ENCODE data around the gene RNF223. TPM values are rescaled to one million over a fixed set of nuclear protein-coding genes. Genes with fewer than 3 reads are reported as not detected.

RNF223 gene
- total and polyA plus RNA-seq, 2 of the 8 experiments (the other 6 are each of a cell fraction or from before 2014, with no cell fraction given), result not detected

DNA sequence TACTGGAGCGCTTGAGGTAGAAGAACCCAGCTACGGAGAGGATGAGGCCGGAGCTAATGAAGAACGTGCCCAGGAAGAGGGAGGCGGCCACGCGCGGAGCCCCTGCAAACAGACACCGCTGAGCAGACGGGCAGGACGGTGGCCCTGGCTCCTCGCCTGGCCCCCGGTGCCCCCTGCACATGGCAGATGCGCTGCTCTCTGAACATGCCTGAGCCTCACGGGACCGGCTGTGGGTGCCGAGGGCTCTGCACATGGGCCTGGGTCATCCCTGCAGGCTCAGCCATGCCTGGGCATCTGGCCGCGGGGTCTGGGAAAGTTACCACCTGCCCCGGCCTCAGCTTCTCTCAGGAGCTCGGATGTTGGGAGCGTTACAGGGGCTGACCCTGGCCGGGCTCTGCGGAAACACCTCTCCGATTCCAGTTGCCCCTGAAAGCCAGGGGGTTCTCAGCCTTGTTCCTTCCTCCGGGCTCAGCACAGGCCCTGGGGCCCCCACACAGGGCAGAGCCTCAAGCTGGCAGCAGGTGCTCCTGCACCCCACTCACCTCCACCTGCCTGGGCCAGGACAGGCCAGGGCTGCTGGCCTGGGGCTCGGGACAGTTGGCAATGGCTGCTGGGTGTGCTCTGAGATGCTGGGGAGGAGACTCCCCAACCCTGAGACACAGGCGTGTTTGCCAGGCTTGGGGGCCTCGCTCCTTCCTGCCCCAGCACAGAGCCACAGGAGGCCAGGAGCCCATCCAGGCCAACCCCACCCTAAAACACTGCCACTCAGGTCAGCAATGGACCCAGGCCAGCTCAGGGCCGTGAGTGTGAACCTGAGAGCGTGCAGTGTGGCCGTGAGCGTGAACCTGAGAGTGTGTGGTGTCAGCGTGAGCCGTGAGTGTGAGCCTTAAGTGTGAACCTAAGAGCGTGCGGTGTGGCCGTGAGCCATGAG is 12.1 kb upstream of the RNF223 start:
- peaks cover 0 to 3% of the 10 kb centered on the region in 2 experiments for H4K20me1 ChIP-seq (replicated peaks in 1 of 2; ENCODE audit: control insufficient read depth in 1 of 2, insufficient read depth in 2 of 2, low read length in 2 of 2)
- peak overlapping the region; percentile 82; the same call in 1 of the 2 replicates for H2AK5ac ChIP-seq (ENCODE audit: low read depth, low read length)
- no peaks in the 10 kb centered on the region for H3K4me1 ChIP-seq (replicated peaks in 1 of 4; ENCODE audit: control insufficient read depth in 3 of 4, insufficient read depth in 4 of 4, low read length in 3 of 4)
- ChIA-PET POLR2A (ENCODE audit: partially characterized antibody) (no interaction called here), CTCF (ENCODE audit: partially characterized antibody) (interaction anchor here (0.7 to 2.4 kb wide), 8 partner anchors 23 to 206 kb away, joined by 3 to 8 read pairs (median 3); partner anchors contain the start of gene TTLL10)
- no peak overlapping the region for H2BK15ac ChIP-seq (ENCODE audit: low read length)
- H4K91ac ChIP-seq (replicated peaks; ENCODE audit: insufficient read length, low read length), result no peak overlapping the region
- no peaks in the 10 kb centered on the region for H3K9me3 ChIP-seq (ENCODE audit: insufficient read depth in 2 of 2, low read depth in 1 of 2, low read length in 1 of 2)
- no peak overlapping the region for H3K4me2 ChIP-seq (ENCODE audit: insufficient read depth in 1 of 2, low read depth in 2 of 2, low read length in 2 of 2)
- H4K8ac ChIP-seq (ENCODE audit: extremely low read depth, insufficient read depth, low read length), result no peak overlapping the region
- no peak overlapping the region for H2AFZ ChIP-seq (ENCODE audit: low read length)
- H3K14ac ChIP-seq (ENCODE audit: insufficient read length), result no peak overlapping the region
- no peak overlapping the region for H3K56ac ChIP-seq (replicated peaks; ENCODE audit: insufficient read length, low read depth, low read length)
- no peak overlapping the region for H3K9ac ChIP-seq (replicated peaks in 1 of 4; ENCODE audit: extremely low read depth in 1 of 4, low read depth in 3 of 4, low read length in 3 of 4)
- no peak overlapping the region for H3K23ac ChIP-seq (ENCODE audit: insufficient read length)
- no peak overlapping the region for H4K5ac ChIP-seq (ENCODE audit: insufficient read length, low read depth, low read length)
- no peak overlapping the region for H2BK120ac ChIP-seq (replicated peaks; ENCODE audit: low read depth, low read length)
- H2BK12ac ChIP-seq (ENCODE audit: low read depth, low read length), result no peak overlapping the region
- no peak overlapping the region for H3K27ac ChIP-seq (ENCODE audit: low read depth, low read length)
- no peaks in the 10 kb centered on the region; a peak in 1 of 7 replicates for H3K27me3 ChIP-seq (replicated peaks in 1 of 4; ENCODE audit: control insufficient read depth in 3 of 4, extremely low read depth in 1 of 4, insufficient read depth in 3 of 4, low read length in 3 of 4)
- no peak overlapping the region for H3K4ac ChIP-seq (replicated peaks; ENCODE audit: insufficient read length, low read depth, low read length)
- no peak overlapping the region for H2BK20ac ChIP-seq (ENCODE audit: low read length)
- H3K23me2 ChIP-seq (ENCODE audit: low read depth, low read length), result no peaks in the 10 kb centered on the region
- no peak for FAIRE-seq
- no peak for DNase-seq (ENCODE audit: low read depth in 1 of 2, low spot score in 2 of 2)
- no peaks in the 10 kb centered on the region for H3K79me2 ChIP-seq (ENCODE audit: control insufficient read depth in 1 of 2, insufficient read depth in 2 of 2, low read length in 2 of 2)
- no peaks in the 10 kb centered on the region for H3K36me3 ChIP-seq (ENCODE audit: control insufficient read depth in 2 of 4, insufficient read depth in 4 of 4, low read length in 3 of 4)
- 92% methylated on average over 35 of the region's 38 CpGs; no CpG with 5 or more reads in 1 of the 2 experiments for WGBS, 2 experiments (ENCODE audit: extremely low coverage in 1 of 2, insufficient coverage in 1 of 2, insufficient read length in 1 of 2, insufficient replicate concordance in 2 of 2, low coverage in 1 of 2, low lambda C conversion rate in 2 of 2, missing lambda C conversion rate in 1 of 2)
- H3K18ac ChIP-seq (ENCODE audit: extremely low read depth, low read length), result peak overlapping the region; percentile 19; the same call in 1 of the 2 replicates
- no peak overlapping the region for H3K4me3 ChIP-seq (ENCODE audit: extremely low read depth in 1 of 4, insufficient read depth in 2 of 4, low read depth in 3 of 4, low read length in 4 of 4)
- H2BK5ac ChIP-seq (ENCODE audit: low read depth, low read length), result peak overlapping the region; percentile 44; the same call in 1 of the 2 replicates
- H3K79me1 ChIP-seq (ENCODE audit: low read depth, low read length), result no peaks in the 10 kb centered on the region
- no peak for TF ChIP-seq PHF8 (conservative IDR thresholded peaks at IDR 0.05; ENCODE audit: low read depth, low read length)
- TF ChIP-seq, protein P1, sequence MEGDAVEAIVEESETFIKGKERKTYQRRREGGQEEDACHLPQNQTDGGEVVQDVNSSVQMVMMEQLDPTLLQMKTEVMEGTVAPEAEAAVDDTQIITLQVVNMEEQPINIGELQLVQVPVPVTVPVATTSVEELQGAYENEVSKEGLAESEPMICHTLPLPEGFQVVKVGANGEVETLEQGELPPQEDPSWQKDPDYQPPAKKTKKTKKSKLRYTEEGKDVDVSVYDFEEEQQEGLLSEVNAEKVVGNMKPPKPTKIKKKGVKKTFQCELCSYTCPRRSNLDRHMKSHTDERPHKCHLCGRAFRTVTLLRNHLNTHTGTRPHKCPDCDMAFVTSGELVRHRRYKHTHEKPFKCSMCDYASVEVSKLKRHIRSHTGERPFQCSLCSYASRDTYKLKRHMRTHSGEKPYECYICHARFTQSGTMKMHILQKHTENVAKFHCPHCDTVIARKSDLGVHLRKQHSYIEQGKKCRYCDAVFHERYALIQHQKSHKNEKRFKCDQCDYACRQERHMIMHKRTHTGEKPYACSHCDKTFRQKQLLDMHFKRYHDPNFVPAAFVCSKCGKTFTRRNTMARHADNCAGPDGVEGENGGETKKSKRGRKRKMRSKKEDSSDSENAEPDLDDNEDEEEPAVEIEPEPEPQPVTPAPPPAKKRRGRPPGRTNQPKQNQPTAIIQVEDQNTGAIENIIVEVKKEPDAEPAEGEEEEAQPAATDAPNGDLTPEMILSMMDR (IDR thresholded peaks at IDR 0.05; ENCODE audit: control extremely low read depth in 1 of 3, insufficient read depth in 1 of 3, low read depth in 1 of 3, low read length in 3 of 3), result no peak
- TF ChIP-seq NRF1 (IDR thresholded peaks at IDR 0.05; ENCODE audit: low read depth, low read length), result no peak
- TF ChIP-seq TEAD4 (IDR thresholded peaks at IDR 0.05; ENCODE audit: low read depth, low read length), result no peak
- no peak for TF ChIP-seq EZH2 (IDR thresholded peaks at IDR 0.05; ENCODE audit: low read depth, low read length, severe bottlenecking)
- no peak for TF ChIP-seq HDAC6 (IDR thresholded peaks at IDR 0.05; ENCODE audit: low read depth, low read length)
- TF ChIP-seq, protein P2, sequence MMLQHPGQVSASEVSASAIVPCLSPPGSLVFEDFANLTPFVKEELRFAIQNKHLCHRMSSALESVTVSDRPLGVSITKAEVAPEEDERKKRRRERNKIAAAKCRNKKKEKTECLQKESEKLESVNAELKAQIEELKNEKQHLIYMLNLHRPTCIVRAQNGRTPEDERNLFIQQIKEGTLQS (IDR thresholded peaks at IDR 0.05; ENCODE audit: insufficient read depth, low read depth, low read length), result no peak

Data from H1 (cell line).